Stimulated activated CD4-positive, alpha-beta T cell treated with anti-CD3 and anti-CD28 coated beads, Interleukin-2, amount 100 ng/mL, for 4 hours (primary cell): ENCODE results near the gene RCVRN.
"Not testable (repeated sequence)": the region's sequence is repeated elsewhere in the genome, so short reads cannot be mapped to it uniquely, and the experiment has no call there.

Experiments
- DNase-seq: peaks from one replicate; pipeline ENCODE4 v3.0.0-alpha.2; 2020; ENCODE audit warnings: low read depth

Gene RCVRN

DNA sequence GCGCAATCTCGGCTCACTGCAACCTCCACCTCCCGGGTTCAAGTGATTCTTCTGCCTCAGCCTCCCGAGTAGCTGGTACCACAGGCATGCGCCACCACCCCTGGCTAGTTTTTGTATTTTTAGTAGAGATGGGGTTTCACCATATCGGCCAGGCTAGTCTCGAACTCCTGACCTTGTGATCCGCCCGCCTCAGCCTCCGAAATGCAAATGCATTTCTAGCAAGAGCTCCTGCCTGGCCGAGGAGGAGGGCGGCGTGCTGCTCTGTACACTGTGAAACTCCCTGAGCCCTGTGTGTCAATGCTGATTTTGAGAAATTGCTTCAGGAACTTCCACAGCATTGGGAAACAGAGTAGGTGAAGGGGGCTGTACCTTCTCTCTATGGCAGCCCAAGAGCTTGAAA lies 16.1 kb upstream of the RCVRN start:
- DNase-seq = not testable (repeated sequence)

- no peak for DNase-seq
Observed at GRCh38 chr17:9918804-9919352, 13.8 kb upstream of the RCVRN start.

DNA sequence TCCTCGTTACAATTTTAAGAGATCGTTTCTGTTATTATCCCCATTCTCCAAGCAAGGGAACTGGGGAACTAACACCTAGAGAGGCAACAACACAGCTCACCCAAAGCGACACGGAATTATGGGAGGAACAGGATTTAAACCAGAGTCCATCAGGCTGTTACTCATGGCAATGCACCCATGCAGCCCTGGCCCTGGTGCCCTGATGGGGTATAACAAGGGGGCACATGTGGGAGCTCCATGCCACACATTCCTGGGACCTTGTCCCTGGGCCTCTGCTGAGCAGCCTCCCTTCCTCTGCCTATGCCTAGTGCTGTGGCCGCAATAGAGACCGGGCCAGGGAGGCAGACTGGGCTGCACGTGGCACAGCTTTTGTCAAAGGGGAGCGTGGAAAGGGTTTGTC lies 13.3 kb upstream of the RCVRN start:
- DNase-seq = no peak

- DNase-seq = no peak
Observed at GRCh38 chr17:9917801-9918200, 12.7 kb upstream of the RCVRN start.

DNA sequence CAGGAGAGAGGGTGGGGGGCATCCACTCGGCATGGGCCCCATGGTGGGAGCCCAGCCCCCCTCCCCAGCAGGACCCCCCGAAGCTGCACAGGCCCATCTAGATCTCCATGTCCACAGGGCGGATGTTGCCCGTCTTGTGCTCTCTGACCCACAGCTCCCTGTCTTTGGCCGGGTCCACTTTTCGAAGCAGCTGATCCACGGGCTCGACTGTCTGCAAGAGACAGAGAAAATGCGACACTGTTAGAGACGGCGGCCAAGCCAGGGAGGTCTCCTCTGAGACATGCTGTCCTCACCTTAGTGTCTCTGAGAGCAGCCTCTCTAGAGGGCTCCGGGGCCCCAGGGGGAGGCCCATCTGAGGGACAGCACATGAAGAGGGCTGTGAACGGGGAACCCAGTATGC lies 12.1 kb upstream of the RCVRN start:
- no peak for DNase-seq

DNA sequence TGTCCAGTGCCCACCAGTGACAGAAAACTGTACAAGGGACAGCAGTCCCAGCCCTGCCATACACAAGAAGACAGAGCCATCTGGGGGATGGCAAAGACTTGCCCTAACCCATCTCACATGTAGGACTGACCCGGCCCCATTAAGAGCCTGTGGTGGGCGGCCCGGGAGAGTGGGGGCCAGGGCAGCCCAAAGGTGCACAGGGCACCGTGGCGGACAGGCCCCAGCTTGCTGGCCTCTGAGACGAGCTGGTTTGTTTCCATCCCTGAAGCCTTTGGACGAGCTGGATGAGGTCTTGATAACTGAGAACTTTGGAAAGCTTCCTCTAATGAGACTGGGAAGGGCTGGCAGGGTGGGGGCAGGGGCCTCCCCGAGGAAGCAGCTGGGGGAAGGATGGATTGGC lies 11.0 kb upstream of the RCVRN start:
- DNase-seq = no peak

DNA sequence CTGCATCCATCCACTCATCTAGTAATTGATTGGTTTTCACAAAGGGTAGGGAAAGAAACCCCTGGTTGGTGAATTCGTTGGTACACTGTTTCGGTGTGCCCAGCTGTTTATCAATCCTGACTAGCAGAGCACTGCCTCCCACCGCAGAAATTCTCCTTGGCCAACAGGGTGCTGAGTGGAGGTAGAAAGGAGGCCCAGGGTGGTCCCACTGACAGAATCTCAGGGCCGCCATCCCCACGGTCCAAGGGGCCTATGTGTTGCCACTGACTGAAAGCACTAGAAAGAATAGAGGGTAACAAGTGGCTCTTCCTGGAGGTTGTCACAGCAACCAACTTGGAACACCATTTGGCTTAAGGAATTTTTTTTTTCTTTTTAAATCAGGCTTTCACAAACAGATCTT lies 8.4 kb upstream of the RCVRN start:
- DNase-seq = no peak

GRCh38 chr17:9912121-9913099 lies 7.3 kb upstream of the RCVRN start:
- no peak for DNase-seq

GRCh38 chr17:9911089-9911488 lies 6.0 kb upstream of the RCVRN start:
- no peak for DNase-seq

GRCh38 chr17:9908649-9909042 lies 3.6 kb upstream of the RCVRN start:
- DNase-seq = no peak

DNA sequence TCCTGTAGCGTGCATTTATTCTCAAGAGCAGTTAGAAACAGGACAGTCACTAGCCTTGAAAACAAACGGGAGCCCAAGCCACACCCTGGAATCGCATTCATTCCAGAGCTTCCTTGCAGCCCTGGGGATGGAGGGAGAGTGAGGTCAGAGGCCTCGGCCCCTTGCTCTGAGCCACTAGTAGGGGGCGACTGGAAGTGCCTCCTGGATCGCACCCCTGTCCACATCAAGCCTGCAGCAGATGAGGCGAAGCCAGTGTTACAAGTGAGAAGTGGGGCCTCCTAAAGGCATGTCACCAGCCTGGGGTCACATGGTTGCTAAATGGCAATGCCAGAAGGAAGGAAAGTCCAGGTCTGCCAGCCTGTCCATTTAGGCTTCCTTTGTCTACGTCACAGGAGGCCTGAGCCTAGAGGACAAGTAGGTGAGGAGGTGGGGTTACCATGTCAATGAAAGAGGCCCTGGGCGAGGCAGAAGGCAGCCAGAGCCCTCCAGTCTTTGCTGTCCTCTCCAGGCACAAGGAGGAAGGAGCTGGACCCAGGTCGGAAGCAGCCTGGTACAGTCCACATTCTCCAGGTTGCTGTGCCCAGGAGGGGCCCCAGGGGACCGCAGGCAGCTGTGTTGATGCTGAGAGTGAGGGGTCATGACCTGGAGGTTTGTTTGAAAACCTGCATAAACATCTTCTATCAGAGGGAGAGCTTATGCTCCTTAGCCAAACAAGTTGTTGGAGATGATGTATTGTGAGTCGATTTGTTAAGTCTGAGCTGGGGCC lies 3.0 kb upstream of the RCVRN start:
- DNase-seq = no peak

GRCh38 chr17:9907131-9907530 lies 2.1 kb upstream of the RCVRN start:
- no peak for DNase-seq

DNA sequence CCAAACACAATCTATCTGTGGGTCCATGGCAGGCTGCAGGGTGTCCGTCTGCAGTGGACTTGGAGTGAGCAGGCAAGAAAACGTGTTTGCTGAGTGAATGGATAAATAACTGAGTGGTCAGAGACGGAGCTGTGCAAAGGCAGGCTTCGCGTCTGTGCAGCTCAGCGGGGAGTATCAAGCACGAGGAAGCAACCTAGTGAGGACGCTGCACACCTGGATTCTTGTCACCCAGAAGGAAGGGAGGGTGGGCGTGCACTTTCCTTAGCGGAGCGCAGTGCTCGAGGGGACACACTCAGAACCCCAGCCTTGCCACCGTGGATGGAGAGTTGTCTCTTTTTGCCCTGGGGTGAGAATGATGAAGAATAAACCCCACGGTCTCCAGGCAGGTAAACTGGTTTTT lies 1.5 kb upstream of the RCVRN start:
- no peak for DNase-seq

GRCh38 chr17:9905902-9906301 lies 831 bp upstream of the RCVRN start:
- DNase-seq = no peak

DNA sequence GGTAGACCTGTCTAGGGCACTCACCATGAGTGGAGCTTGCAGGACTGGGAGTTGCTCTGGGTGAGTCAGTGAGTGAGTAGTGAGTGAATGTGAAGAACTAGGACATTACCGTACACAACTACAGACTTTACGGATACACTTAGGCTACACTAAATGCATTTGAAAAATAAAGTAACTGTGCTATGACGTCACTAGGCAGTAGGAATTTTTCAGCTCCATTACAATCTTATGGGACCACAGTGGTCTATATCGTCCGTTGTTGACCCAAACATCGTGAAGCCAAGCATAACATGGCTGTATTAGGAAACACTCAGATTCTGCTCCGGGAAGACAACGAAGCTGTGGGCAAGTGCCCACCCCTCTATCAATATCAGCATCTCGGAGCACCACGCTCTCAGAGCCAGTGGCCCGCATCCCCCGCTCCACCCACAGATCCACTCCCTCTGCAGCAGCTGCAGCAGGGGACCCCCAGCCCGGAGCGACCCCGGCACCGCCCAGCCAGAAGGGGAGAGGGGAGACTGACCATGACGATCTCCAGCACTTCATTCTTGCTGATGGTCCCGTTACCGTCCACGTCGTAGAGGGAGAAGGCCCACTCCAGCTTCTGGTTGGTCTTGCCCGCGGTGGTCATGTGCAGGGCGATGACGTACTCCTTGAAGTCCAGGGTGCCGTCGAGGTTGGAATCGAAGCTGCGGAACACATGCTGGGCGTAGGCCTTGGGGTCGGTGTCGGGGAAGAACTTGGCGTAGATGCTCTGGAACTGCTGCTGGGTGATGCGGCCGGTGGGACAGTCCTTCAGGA lies 594 bp downstream of the RCVRN start:
- DNase-seq = no peak

DNA sequence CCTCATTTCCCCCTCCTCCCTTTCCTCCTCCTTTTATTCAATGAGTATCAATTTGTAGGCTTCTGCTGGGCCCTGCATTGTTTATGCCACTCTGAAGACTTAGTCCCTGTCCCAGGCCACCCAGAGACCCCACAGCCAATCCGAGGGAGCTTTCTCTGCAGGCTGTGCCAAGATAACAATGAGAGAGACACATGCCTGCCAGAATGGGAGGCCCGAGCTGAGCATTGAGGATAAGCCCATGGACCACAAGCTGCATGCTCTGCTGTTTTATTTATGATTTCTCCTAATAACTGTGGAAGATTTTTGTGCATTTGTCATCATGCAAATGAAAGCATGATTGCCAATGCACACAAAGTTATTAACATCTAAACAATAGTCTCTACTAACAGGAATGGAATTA lies 3.0 kb downstream of the RCVRN start:
- no peak for DNase-seq

GRCh38 chr17:9900784-9901183 lies 4.3 kb downstream of the RCVRN start:
- DNase-seq = no peak

DNA sequence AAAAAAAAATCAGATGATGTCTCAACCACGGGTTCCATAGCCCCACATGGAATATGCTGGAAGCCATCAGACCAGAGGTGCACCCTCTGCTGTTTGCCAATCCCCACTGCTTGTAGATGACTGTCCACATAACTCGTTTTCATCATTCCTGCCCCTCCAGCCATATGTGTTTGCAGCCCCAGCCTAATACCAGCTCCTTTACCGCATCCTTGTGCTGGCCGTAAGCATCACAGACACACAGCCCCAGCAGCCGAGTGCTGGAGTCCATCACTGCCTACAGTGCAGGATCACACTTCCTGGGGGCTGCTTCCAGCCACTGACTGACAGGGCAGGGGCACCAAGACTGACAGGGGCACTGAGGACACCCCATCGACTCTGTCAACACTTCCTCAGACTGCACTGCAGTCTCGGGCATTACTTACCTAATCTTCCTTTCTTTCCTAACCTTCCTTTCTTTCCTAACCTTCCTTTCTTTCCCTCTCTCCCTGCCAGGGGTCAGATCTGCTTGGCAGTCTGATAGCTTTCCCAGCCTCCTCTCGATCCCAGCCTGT lies 5.0 kb downstream of the RCVRN start:
- no peak for DNase-seq

DNA sequence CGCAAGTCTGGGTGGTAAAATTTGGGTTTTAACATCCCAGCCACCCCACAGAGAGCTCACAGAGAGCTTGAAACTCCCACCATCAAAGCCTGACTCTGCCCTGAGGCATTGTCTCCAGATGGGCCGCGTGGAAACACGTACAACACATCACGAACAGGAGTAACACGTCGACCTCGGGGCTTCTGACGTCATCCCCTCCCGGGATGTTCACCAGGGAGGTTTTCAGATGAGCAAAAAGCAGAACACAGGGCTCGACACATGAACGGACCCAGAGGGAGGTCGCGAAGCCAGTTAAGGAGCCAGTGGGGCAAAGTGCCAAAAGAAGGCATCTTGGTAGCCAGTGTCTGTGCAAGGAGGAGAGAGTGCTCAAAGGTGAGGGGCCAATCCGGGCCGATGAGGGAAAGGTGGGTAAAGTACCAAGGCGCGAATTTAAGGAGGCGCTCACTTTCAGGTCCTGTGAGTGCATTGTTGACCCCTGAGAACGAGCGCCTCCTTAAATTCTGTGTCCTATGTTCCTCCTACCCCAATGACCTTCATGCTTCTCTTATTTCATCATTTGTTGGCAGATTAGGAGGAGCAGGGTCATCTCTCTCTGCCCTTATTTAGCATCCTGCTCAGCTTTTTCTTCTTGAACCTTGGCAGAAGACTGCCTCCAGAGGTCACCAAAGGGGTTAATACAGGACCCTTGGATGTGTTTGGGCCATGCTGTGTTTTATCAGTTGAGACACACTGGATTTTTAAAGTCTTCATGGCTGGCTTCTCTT lies 5.6 kb downstream of the RCVRN start:
- DNase-seq = no peak

- DNase-seq = no peak
Observed at GRCh38 chr17:9898812-9899211, 6.3 kb downstream of the RCVRN start.

GRCh38 chr17:9897372-9897968 lies 7.6 kb downstream of the RCVRN start:
- DNase-seq = no peak
